ENCODE results near the gene ST3GAL4.
"Not testable (repeated sequence)": the region's sequence is repeated elsewhere in the genome, so short reads cannot be mapped to it uniquely, and the experiment has no call there.

Gene ST3GAL4

GRCh38 chr11:126360049-126360446, 4.6 kb downstream of the ST3GAL4 start:
- peaks cover 3% of the 10 kb centered on the region for H3K36me3 Mint-ChIP-seq (ENCODE audit: low read depth)
- no peaks in the 10 kb centered on the region for H3K9me3 Mint-ChIP-seq
- no peak for DNase-seq
- H3K4me1 Mint-ChIP-seq (ENCODE audit: low read depth): peaks cover 9% of the 10 kb centered on the region
- H3K27me3 Mint-ChIP-seq: no peaks in the 10 kb centered on the region
- no peak overlapping the region for H3K27ac Mint-ChIP-seq
- no peak overlapping the region for H3K4me3 Mint-ChIP-seq

GRCh38 chr11:126361400-126361799, 5.9 kb downstream of the ST3GAL4 start:
- DNase-seq: no peak
- Mint-ChIP-seq H3K27me3 (no peaks in the 10 kb centered on the region), H3K36me3 (ENCODE audit: low read depth) (no peaks in the 10 kb centered on the region), H3K4me1 (ENCODE audit: low read depth) (peaks cover 8% of the 10 kb centered on the region), H3K9me3 (no peaks in the 10 kb centered on the region), H3K4me3 (no peak overlapping the region), H3K27ac (no peak overlapping the region)

- Mint-ChIP-seq H3K36me3 (ENCODE audit: low read depth) (no peaks in the 10 kb centered on the region), H3K4me1 (ENCODE audit: low read depth) (peaks cover 2% of the 10 kb centered on the region), H3K27ac (no peak overlapping the region), H3K4me3 (no peak overlapping the region), H3K9me3 (no peaks in the 10 kb centered on the region), H3K27me3 (no peaks in the 10 kb centered on the region)
- peak; percentile 11 for DNase-seq
Observed at GRCh38 chr11:126362879-126363655, 7.6 kb downstream of the ST3GAL4 start.

- Mint-ChIP-seq H3K9me3 (no peaks in the 10 kb centered on the region), H3K36me3 (ENCODE audit: low read depth) (no peaks in the 10 kb centered on the region), H3K27ac (no peak overlapping the region), H3K4me3 (no peak overlapping the region), H3K4me1 (ENCODE audit: low read depth) (peaks cover 4% of the 10 kb centered on the region), H3K27me3 (no peaks in the 10 kb centered on the region)
- DNase-seq: no peak
Observed at GRCh38 chr11:126363706-126364248, 8.3 kb downstream of the ST3GAL4 start.

GRCh38 chr11:126364735-126365134, 9.2 kb downstream of the ST3GAL4 start:
- not testable (repeated sequence) for H3K9me3 Mint-ChIP-seq; H3K4me3 Mint-ChIP-seq; DNase-seq; H3K27me3 Mint-ChIP-seq; H3K27ac Mint-ChIP-seq; H3K4me1 Mint-ChIP-seq (ENCODE audit: low read depth); H3K36me3 Mint-ChIP-seq (ENCODE audit: low read depth)

- not testable (repeated sequence) for H3K27me3 Mint-ChIP-seq; H3K4me3 Mint-ChIP-seq; H3K27ac Mint-ChIP-seq; DNase-seq; H3K9me3 Mint-ChIP-seq; H3K4me1 Mint-ChIP-seq (ENCODE audit: low read depth); H3K36me3 Mint-ChIP-seq (ENCODE audit: low read depth)
Observed at GRCh38 chr11:126365508-126365907, 10.0 kb downstream of the ST3GAL4 start.

GRCh38 chr11:126366064-126366822, 10.8 kb downstream of the ST3GAL4 start:
- Mint-ChIP-seq H3K4me3 (no peak overlapping the region), H3K27ac (peak overlapping the region; percentile 22), H3K4me1 (ENCODE audit: low read depth) (peaks cover 4% of the 10 kb centered on the region), H3K36me3 (ENCODE audit: low read depth) (no peaks in the 10 kb centered on the region), H3K9me3 (no peaks in the 10 kb centered on the region), H3K27me3 (no peaks in the 10 kb centered on the region)
- DNase-seq: no peak

- H3K27ac Mint-ChIP-seq; H3K4me1 Mint-ChIP-seq (ENCODE audit: low read depth); H3K4me3 Mint-ChIP-seq: not testable (repeated sequence)
Observed at GRCh38 chr11:126366823-126367654, 11.6 kb downstream of the ST3GAL4 start.

GRCh38 chr11:126367806-126368205, 12.3 kb downstream of the ST3GAL4 start:
- H3K4me3 Mint-ChIP-seq; H3K9me3 Mint-ChIP-seq; H3K27ac Mint-ChIP-seq; H3K4me1 Mint-ChIP-seq (ENCODE audit: low read depth); H3K36me3 Mint-ChIP-seq (ENCODE audit: low read depth); H3K27me3 Mint-ChIP-seq; DNase-seq: not testable (repeated sequence)

More at GRCh38 chr11:126366823-126367654, 11.6 kb downstream of the ST3GAL4 start:
- not testable (repeated sequence) for H3K9me3 Mint-ChIP-seq; H3K36me3 Mint-ChIP-seq (ENCODE audit: low read depth); H3K27me3 Mint-ChIP-seq; DNase-seq

GRCh38 chr11:126368336-126369119, 13.0 kb downstream of the ST3GAL4 start:
- not testable (repeated sequence) for H3K4me3 Mint-ChIP-seq, H3K27ac Mint-ChIP-seq

GRCh38 chr11:126370016-126370415, 14.5 kb downstream of the ST3GAL4 start:
- H3K4me3 Mint-ChIP-seq: no peak overlapping the region
- no peaks in the 10 kb centered on the region for H3K36me3 Mint-ChIP-seq (ENCODE audit: low read depth)
- H3K27me3 Mint-ChIP-seq: no peaks in the 10 kb centered on the region
- H3K4me1 Mint-ChIP-seq (ENCODE audit: low read depth): peaks cover 4% of the 10 kb centered on the region
- H3K9me3 Mint-ChIP-seq: no peaks in the 10 kb centered on the region
- DNase-seq: no peak
- peak overlapping the region; percentile 53 for H3K27ac Mint-ChIP-seq

More at GRCh38 chr11:126368336-126369119, 13.0 kb downstream of the ST3GAL4 start:
- H3K9me3 Mint-ChIP-seq; H3K36me3 Mint-ChIP-seq (ENCODE audit: low read depth); DNase-seq; H3K4me1 Mint-ChIP-seq (ENCODE audit: low read depth); H3K27me3 Mint-ChIP-seq: not testable (repeated sequence)

GRCh38 chr11:126371595-126371994, 16.1 kb downstream of the ST3GAL4 start:
- Mint-ChIP-seq H3K9me3 (no peaks in the 10 kb centered on the region), H3K36me3 (ENCODE audit: low read depth) (no peaks in the 10 kb centered on the region), H3K27ac (no peak overlapping the region), H3K27me3 (no peaks in the 10 kb centered on the region), H3K4me3 (no peak overlapping the region), H3K4me1 (ENCODE audit: low read depth) (peaks cover 2% of the 10 kb centered on the region)
- DNase-seq: no peak

GRCh38 chr11:126373389-126374066, 18.0 kb downstream of the ST3GAL4 start:
- H3K4me1 Mint-ChIP-seq (ENCODE audit: low read depth); DNase-seq; H3K27me3 Mint-ChIP-seq; H3K4me3 Mint-ChIP-seq; H3K27ac Mint-ChIP-seq; H3K9me3 Mint-ChIP-seq; H3K36me3 Mint-ChIP-seq (ENCODE audit: low read depth): not testable (repeated sequence)

Data from activated T-cell treated with anti-CD3 and anti-CD28 coated beads, Interleukin-2, amount 50 U/mL, for 24 hours (primary cell).